HG03521 (cell line): ENCODE results near the gene LIPC.

Experiments used
- ATAC-seq: cut with Tn5 transposase; IDR thresholded peaks from one replicate; pipeline ENCODE4 v1.9.1; 2021; ENCODE audit warnings: mild to moderate bottlenecking, moderate library complexity; ENCODE audit not compliant: unreplicated experiment

The LIPC gene

GRCh38 chr15:58453931-58454793 is 22.4 kb downstream of the LIPC start:
- ATAC-seq = no peak

GRCh38 chr15:58454950-58455401 is 23.2 kb downstream of the LIPC start:
- no peak for ATAC-seq

DNA sequence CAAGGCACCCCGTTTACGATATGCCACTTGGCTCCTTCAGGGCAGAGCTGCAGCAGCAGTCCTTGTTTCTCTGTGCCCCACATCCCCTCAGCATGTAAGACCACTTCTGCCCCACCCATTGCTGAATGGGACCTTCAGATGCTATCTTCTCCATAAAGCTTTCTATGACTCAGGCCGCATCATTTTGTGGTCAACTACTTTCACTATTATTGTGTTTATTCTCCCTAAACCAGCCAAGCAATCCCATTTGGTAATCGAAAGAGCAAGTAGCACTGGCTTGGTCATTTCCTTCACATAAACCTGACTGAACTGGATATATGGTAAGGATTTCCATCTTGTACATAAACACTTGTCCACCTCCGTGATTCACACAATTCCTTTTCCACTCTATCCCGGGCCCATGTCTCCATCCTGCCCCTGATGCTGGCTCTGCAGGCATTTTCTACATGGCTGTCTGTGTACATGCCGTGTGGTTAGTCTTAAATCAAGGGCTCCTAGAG is 25.7 kb downstream of the LIPC start:
- ATAC-seq = peak; percentile 51

- no peak for ATAC-seq
Measured at GRCh38 chr15:58458076-58458475, 26.3 kb downstream of the LIPC start.

- ATAC-seq = no peak
Measured at GRCh38 chr15:58459045-58459444, 27.3 kb downstream of the LIPC start.

DNA sequence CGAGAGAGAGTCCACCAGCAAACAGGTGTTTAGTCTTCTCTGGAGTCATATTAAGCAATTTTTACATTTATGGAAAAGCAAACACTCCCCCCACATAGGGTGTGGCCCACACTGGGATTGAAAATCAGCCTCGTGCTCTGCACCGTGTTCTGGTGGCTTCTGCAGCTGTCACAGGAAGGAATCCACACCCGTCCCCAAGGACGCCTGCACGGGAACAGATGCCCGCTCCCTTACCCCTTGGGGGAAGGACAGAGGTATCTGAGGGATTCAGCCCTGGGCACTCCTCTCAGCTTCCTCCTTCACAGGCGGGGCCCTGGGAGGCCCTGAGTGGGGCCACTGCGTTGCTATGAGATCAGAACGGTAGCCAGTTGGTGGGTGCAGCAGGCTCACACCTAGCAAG is 27.8 kb downstream of the LIPC start:
- ATAC-seq = no peak

DNA sequence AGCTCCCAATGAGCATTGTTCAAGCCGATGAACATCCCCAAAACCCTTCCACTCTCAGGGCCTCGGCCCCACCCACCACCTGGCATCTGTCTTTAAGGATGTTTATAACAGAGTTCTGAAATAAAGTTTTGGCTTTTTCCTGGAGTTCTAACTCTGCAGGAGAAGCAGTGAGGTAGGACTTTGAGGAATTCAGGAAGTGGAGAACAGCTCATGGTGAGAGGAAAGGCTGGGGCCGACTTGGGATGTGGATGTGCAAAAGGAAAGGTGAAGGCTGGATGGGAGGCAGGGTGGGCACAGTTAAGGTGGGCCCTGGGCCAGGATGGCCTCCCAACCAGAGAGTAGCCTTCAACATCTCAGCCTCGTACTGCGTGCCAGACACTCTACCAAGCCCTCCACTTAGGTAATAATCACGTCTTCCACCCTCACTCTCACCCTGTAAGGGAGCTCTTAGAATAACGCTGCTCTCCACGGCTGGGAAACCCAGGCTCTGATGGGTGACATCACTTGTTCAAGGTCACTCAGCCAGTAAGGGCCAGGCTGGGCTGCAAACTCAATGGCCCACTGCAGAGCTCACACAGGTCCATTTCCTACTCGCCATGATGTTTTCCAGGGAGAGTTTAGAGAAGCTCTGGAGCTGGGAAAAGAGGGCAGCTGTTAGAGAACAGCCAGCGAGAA is 28.5 kb downstream of the LIPC start:
- no peak for ATAC-seq

GRCh38 chr15:58460872-58461271 is 29.1 kb downstream of the LIPC start:
- ATAC-seq = no peak

DNA sequence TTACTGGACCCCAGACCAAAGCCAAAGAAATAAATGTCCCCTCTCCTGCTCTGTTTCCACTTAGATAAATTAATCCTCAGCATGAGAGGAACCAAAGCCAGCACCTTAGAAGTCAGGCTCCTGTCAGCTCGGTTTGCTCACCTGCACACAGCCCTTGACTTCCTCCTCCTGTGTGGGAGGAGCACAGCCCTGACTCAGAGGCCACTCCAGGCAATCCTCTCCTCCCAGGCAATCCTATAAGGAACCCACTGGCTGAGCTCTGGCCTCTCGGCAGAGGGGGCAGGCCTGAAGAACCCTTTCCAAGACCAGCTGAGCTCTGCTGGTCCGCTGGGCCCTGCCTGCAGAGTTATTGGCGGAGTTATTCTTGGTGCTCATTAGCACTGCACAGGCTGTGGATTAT is 30.8 kb downstream of the LIPC start:
- no peak for ATAC-seq

- ATAC-seq = no peak
Measured at GRCh38 chr15:58462973-58463663, 31.3 kb downstream of the LIPC start.

DNA sequence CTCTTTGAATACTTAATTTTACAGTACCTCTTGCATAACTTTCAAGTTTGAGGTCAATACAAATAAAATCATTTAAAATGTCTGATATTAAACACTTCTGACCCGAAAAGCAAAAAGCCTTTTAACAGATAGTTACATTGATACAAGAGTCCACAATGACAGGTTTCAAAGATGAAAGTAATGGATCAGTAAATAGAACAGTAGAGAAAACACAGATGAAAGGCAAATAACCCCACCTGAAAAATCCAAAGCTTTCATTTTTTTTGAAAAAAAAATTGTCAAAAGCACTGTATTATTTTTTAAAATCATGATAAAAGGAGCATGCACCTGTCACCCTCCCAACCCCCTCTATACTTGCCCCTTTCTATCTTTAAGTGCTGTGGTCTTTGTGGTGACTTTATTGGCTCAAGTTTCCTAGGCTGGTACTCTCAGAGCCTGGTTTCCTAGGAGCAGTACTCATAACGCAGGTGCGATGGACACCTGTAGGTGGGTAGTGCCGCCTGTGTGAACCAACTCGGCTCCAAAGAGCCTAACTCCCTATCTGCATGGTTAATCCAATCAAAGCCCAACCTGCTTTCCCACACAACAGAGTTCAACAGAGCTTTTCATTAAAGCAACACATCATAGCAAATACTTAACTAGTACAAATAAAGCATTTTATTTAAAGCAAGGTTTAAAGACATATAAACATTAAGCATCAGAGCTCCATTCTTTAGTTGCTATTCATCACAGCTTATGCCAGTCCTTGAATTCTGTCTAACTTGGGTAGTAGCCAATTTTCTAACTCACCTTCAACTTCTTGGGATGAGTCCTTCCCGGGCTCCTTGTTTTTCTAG is 32.2 kb downstream of the LIPC start:
- no peak for ATAC-seq

DNA sequence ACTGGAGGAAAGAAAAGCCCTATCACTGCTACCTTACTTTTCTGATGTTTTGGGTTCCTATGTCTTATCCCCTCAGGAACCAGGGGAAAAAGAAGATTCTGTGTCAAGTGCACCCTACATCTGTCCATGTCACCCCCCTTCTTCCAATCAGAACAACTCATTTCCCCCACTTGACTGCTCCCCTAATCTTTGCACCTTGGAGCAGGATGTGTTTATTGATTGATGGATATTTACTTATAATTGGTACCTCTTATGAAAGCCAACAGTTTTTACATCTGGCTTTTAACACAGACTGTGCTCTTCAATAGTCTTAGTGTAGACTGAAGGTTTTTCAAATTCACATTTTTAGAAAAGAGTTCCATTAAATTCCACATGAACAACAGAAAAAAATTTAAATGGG is 33.3 kb downstream of the LIPC start:
- no peak for ATAC-seq

GRCh38 chr15:58465866-58466517 is 34.2 kb downstream of the LIPC start:
- no peak for ATAC-seq

DNA sequence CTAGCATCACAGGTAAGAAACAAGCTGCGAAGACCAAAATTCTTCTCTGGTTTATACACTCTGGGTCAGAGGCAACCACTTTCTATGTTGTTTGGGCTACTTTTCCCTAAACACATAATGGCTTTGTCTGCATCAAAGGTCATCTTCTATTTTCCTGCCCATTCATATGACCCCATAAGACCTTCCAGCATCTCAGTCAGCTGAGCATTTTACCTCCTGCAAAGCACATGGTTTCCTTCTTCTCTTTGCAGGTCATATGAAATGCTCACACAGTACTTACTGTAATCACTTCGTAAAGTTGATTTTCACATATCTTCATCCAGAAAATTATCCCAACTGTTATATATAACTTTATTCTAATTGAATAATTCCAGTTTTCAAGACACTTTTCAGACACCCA is 34.8 kb downstream of the LIPC start:
- ATAC-seq = no peak

GRCh38 chr15:58467121-58467721 is 35.4 kb downstream of the LIPC start:
- no peak for ATAC-seq

- ATAC-seq = no peak
Measured at GRCh38 chr15:58467722-58468423, 36.1 kb downstream of the LIPC start.

DNA sequence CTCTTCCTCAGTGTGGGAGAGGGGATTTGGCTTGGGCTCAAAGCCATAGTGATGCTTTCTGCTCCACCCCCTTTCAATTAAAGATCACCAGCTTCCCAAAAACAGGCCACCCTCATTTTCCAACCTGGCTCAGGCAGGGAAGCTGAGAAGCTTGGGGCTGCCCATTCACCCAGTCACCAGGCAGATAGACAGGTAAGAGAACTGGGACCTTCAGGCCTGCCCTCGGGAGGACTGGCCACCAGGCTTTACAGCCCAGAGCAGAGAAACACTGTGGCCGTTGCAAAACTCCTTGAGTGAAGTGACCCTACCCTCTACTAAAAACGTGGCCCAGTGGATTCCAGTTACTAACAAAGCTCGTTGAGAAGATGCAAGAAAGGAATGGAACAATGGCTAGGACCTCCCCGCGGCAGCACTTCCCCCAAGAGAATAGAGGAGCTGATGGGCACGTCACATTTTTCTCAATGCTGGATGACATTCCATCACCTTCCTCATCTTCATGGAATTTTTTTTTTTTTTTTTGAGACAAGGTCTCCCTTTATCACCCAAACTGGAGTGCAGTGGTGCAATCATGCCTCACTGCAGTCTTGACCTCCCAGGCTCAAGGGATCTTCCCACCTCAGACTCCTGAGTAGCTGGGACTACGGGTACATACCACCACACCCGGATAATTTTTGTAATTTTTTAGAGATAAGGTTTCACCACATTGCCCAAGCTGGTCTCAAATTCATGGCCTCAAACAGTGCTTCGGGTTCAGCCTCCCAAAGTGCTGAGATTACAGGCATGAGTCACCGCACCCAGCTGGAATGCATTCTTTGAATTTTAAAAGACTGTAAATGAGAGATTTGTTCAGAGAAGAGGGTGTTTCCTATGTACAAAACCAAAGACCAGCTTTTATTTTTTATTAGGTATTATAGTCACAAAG is 37.9 kb downstream of the LIPC start:
- ATAC-seq = no peak

DNA sequence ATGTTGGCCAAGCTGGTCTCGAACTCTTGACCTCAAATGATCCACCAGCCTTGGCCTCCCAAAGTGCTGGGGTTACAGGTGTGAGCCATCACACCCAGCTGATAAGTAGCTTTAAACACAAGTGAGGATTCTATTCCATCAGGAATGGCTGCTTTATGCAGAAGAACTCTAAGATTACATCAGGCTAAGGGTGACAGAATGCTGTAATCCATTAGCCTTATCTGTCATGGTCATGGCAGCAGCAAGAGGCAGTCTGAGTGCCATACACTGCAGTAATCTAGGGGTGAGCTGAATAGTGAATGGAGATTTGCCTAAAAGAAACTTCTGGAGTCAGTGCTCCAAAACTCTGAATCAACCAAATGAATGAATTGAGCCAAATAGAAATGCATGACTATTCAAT is 39.6 kb downstream of the LIPC start:
- ATAC-seq = no peak
